ENCODE measurements around the gene EEF1AKMT1.

DNA sequence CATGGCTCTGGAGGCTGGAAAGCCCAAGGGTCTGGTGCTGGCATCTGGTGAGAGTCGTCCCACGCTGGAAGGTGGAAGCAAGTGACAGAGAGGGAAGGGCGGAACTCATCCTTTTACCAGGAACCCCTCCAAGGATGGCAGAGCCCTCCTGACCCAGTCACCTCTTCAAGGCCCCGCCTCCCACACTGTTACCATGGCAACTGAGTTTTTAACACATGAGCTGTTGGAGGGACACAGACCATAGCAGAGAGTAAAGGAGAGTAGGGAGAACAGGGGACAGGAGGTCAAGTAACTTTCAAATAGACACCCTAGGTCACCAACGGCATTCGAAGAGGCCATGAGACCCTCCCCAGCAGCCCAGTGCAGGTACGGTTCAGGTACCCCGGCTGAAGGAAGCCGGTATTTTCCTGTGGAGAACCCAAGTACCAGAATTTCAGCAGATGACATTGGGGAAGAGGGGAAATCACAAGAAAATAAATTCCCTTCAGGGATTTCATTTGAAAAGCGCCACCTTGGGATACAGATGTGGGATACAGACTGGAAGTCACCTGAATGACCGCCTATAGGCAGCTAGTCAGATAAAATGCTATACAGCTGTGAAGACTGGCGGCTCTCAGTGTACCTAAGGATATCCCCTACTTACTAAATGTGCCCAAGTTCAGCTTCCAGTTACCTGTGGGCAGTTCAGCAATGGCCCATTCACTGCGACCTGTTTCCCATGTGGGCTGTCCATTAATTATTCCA is 62.3 kb downstream of the EEF1AKMT1 start:
- TF ChIP-seq ARNTL (CRISPR knock-in tag; IDR thresholded peaks at IDR 0.05; ENCODE audit: borderline replicate concordance, low read depth) = no peak
- TF ChIP-seq ZFP30 (CRISPR knock-in tag; IDR thresholded peaks at IDR 0.05) = no peak
- no peak for TF ChIP-seq PATZ1 (CRISPR knock-in tag; IDR thresholded peaks at IDR 0.05; ENCODE audit: borderline replicate concordance)
- TF ChIP-seq ZNF70 (CRISPR knock-in tag; IDR thresholded peaks at IDR 0.05) = no peak
- no peak for TF ChIP-seq GLIS3 (CRISPR knock-in tag; IDR thresholded peaks at IDR 0.05)
- TF ChIP-seq ZFP3 (CRISPR knock-in tag; IDR thresholded peaks at IDR 0.05) = no peak

Data from SK-N-SH treated with all-trans-retinoic acid at 6 μM for 48 hours (cell line).